Measurements from ENCODE around the gene RGL1. TPM values are rescaled to one million over a fixed set of nuclear protein-coding genes. Genes with fewer than 3 reads are reported as not detected.

RGL1 gene
- total and polyA plus RNA-seq, 9 of the 15 experiments (the other 6 are each of a cell fraction or from before 2014, with no cell fraction given), result under 0.01 to 0.07 (median 0.04) TPM

DNA sequence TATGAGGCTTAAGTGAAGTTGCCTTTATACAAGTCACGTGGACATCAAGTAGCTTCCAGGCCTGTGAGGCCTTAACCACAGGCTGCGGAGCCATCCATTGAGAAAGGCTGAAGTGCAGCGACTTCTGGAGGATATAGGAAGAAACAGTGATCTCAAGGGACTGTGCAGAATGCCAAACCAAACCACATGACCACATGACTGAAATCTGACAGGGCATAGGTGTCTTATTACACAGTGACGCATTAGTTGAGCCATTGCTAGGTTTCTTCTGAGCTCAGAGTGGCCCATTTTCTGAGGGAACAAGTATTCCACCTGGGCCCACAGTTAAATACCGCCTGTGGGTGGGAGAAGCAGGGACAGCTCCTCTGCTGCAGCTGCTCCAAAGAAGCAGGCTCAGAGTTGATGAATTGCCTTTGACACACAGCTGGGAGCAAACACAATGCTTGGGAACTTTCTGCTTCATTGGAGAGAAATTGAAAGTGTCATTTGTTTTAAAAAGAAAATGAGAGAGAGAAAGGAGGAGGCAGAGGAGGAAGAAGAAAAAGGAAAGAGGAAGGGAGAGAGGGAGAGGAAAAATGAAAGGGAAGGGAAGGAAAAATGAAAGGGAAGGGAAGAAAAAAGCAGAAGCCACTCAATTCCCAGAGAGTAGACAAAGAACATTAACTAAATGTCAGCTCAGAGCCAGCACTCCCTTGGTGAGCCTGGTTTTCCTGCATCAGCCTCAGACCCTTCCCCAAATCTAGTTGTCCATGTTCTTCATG, 138.2 kb downstream of the RGL1 start:
- ATAC-seq, result peak; percentile 84
- peaks cover 10 to 20% of the 10 kb centered on the region in 2 experiments; a peak in 4 of 5 replicates for H3K4me1 ChIP-seq (replicated peaks in 1 of 2; ENCODE audit: control insufficient read depth in 2 of 2, insufficient read depth in 2 of 2, low read length in 2 of 2)
- no TSS peak for BruUV-seq (replicated peaks)
- POLR2A ChIA-PET, result interaction anchor here (0.6 to 2.6 kb wide), 5 partner anchors 8 to 757 kb away, joined by 3 to 8 read pairs (median 3); no protein-coding TSS in a partner anchor
- H3K9me3 ChIP-seq (replicated peaks; ENCODE audit: control insufficient read depth, insufficient read depth, low read depth, low read length), result no peaks in the 10 kb centered on the region
- in situ Hi-C loops (cut with MboI) (no loop called here), intact Hi-C loops (cut with micrococcal nuclease) (no loop called here)
- no peaks in the 10 kb centered on the region for H3K27me3 ChIP-seq (ENCODE audit: control insufficient read depth in 2 of 2, insufficient read depth in 2 of 2, low read length in 2 of 2)
- H3K9ac ChIP-seq (ENCODE audit: insufficient read depth in 1 of 2, low read depth in 2 of 2, low read length in 2 of 2), result no peak overlapping the region
- 47% methylated on average over 5 of the region's 5 CpGs for WGBS (ENCODE audit: insufficient coverage, low coverage, missing lambda C conversion rate)
- no peaks in the 10 kb centered on the region for H3K9me1 ChIP-seq (ENCODE audit: control insufficient read depth, insufficient read depth, low read length)
- peaks cover 55% of the 10 kb centered on the region for H3K36me3 ChIP-seq (ENCODE audit: control insufficient read depth, insufficient read depth, low read length)
- H2AFZ ChIP-seq (ENCODE audit: low read depth, low read length), result no peak overlapping the region; the same call in 1 of the 2 replicates
- H3K27ac ChIP-seq (ENCODE audit: extremely low read depth, low read depth, low read length), result no peak overlapping the region
- H3K79me2 ChIP-seq (ENCODE audit: control insufficient read depth, insufficient read depth, low read length), result no peaks in the 10 kb centered on the region
- no peak overlapping the region for H3K4me3 ChIP-seq
- DNase-seq (ENCODE audit: extremely low read depth in 1 of 4, low spot score in 3 of 4), result peak in 2 of 4 experiments; percentile 33 to 47
- CTCF ChIA-PET (ENCODE audit: low intra/inter-chr PET ratio), result no interaction called here
- peak; percentile 70 for FAIRE-seq
- no peak overlapping the region for H3K4me2 ChIP-seq (ENCODE audit: insufficient read depth, low read length)
- H4K20me1 ChIP-seq (replicated peaks; ENCODE audit: control insufficient read depth, insufficient read depth, low read length), result no peaks in the 10 kb centered on the region
- TF ChIP-seq SOX6 (IDR thresholded peaks at IDR 0.05) (no peak), ZNF41 (CRISPR knock-in tag; conservative IDR thresholded peaks at IDR 0.05) (no peak), RFX7 (CRISPR knock-in tag; IDR thresholded peaks at IDR 0.05) (no peak), NR3C1 (CRISPR knock-in tag; IDR thresholded peaks at IDR 0.05) (no peak), RAD51 (IDR thresholded peaks at IDR 0.05; ENCODE audit: borderline replicate concordance, low read depth) (peak; percentile 66), BACH1 (tag; IDR thresholded peaks at IDR 0.05) (peak; percentile 51; the same call in 1 of the 2 replicates), SMC3 (conservative IDR thresholded peaks at IDR 0.05; ENCODE audit: insufficient read depth, low read depth, low read length) (no peak), HDAC2 (IDR thresholded peaks at IDR 0.05) (no peak), ID3 (CRISPR knock-in tag; IDR thresholded peaks at IDR 0.05) (no peak), ID3 (tag; IDR thresholded peaks at IDR 0.05) (no peak), KDM4B (IDR thresholded peaks at IDR 0.05; ENCODE audit: borderline replicate concordance in 2 of 2, low read depth in 1 of 2) (no peak), ZNF717 (CRISPR knock-in tag; IDR thresholded peaks at IDR 0.05) (no peak)
- TF ChIP-seq, protein P1, sequence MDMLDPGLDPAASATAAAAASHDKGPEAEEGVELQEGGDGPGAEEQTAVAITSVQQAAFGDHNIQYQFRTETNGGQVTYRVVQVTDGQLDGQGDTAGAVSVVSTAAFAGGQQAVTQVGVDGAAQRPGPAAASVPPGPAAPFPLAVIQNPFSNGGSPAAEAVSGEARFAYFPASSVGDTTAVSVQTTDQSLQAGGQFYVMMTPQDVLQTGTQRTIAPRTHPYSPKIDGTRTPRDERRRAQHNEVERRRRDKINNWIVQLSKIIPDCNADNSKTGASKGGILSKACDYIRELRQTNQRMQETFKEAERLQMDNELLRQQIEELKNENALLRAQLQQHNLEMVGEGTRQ (CRISPR knock-in tag; IDR thresholded peaks at IDR 0.05), result peak; percentile 27; the same call in 1 of the 2 replicates
- TF ChIP-seq, protein P2, sequence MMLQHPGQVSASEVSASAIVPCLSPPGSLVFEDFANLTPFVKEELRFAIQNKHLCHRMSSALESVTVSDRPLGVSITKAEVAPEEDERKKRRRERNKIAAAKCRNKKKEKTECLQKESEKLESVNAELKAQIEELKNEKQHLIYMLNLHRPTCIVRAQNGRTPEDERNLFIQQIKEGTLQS (IDR thresholded peaks at IDR 0.05), result peak; percentile 46; the same call in 1 of the 2 replicates
- TF ChIP-seq, protein P2 (CRISPR knock-in tag; conservative IDR thresholded peaks at IDR 0.05), result no peak
- TF ChIP-seq, protein P3, sequence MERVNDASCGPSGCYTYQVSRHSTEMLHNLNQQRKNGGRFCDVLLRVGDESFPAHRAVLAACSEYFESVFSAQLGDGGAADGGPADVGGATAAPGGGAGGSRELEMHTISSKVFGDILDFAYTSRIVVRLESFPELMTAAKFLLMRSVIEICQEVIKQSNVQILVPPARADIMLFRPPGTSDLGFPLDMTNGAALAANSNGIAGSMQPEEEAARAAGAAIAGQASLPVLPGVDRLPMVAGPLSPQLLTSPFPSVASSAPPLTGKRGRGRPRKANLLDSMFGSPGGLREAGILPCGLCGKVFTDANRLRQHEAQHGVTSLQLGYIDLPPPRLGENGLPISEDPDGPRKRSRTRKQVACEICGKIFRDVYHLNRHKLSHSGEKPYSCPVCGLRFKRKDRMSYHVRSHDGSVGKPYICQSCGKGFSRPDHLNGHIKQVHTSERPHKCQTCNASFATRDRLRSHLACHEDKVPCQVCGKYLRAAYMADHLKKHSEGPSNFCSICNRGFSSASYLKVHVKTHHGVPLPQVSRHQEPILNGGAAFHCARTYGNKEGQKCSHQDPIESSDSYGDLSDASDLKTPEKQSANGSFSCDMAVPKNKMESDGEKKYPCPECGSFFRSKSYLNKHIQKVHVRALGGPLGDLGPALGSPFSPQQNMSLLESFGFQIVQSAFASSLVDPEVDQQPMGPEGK (CRISPR knock-in tag; IDR thresholded peaks at IDR 0.05; ENCODE audit: borderline replicate concordance), result no peak

All from K562 (cell line).